KOPT-K1 (cell line): ENCODE measurements around the gene C1orf198.

Experiments used
- H3K27ac ChIP-seq: fragments of 200-600 bp; sonication (generic); 2 replicates; pipeline ENCODE4 v1.5.1; 2016; ENCODE audit warnings: antibody characterized with exemption, mild to moderate bottlenecking, low read depth, low read length; ENCODE audit not compliant: poor library complexity, severe bottlenecking
- H3K36me3 ChIP-seq: fragments of 200-600 bp; sonication (generic); 2 replicates; pipeline ENCODE4 v1.5.1; 2017; ENCODE audit warnings: antibody characterized with exemption, mild to moderate bottlenecking, low read length, moderate library complexity; ENCODE audit not compliant: insufficient read depth
- H3K9me3 ChIP-seq: fragments of 200-600 bp; sonication (generic); 2 replicates; pipeline ENCODE4 v1.5.1; 2017; ENCODE audit warnings: antibody characterized with exemption, low read length, mild to moderate bottlenecking; ENCODE audit not compliant: insufficient read depth, poor library complexity, severe bottlenecking

The C1orf198 gene

GRCh38 chr1:230843503-230844309, 24.6 kb downstream of the C1orf198 start:
- no peaks in the 10 kb centered on the region for H3K9me3 ChIP-seq
- peaks cover 10% of the 10 kb centered on the region; the same call in 1 of the 2 replicates for H3K36me3 ChIP-seq
- H3K27ac ChIP-seq: no peak overlapping the region

- peaks cover 10% of the 10 kb centered on the region; the same call in 1 of the 2 replicates for H3K36me3 ChIP-seq
Observed at GRCh38 chr1:230842801-230843200, 25.5 kb downstream of the C1orf198 start.

GRCh38 chr1:230839173-230839572, 29.1 kb downstream of the C1orf198 start:
- Histone ChIP-seq H3K36me3 (peaks cover 10% of the 10 kb centered on the region; the same call in 1 of the 2 replicates), H3K27ac (no peak overlapping the region), H3K9me3 (no peaks in the 10 kb centered on the region)

More at GRCh38 chr1:230842801-230843200, 25.5 kb downstream of the C1orf198 start:
- Histone ChIP-seq H3K9me3 (no peaks in the 10 kb centered on the region), H3K27ac (no peak overlapping the region)

- no peaks in the 10 kb centered on the region for H3K9me3 ChIP-seq
- no peak overlapping the region for H3K27ac ChIP-seq
- H3K36me3 ChIP-seq: no peaks in the 10 kb centered on the region
Observed at GRCh38 chr1:230836793-230837192, 31.5 kb downstream of the C1orf198 start.

GRCh38 chr1:230836347-230836746, 32.0 kb downstream of the C1orf198 start:
- Histone ChIP-seq H3K27ac (no peak overlapping the region), H3K9me3 (no peaks in the 10 kb centered on the region), H3K36me3 (no peaks in the 10 kb centered on the region)

- no peaks in the 10 kb centered on the region for H3K36me3 ChIP-seq
- H3K27ac ChIP-seq: no peak overlapping the region
- H3K9me3 ChIP-seq: no peaks in the 10 kb centered on the region
Observed at GRCh38 chr1:230834292-230834691, 34.0 kb downstream of the C1orf198 start.

GRCh38 chr1:230833511-230833910, 34.8 kb downstream of the C1orf198 start:
- H3K9me3 ChIP-seq: no peaks in the 10 kb centered on the region
- no peaks in the 10 kb centered on the region for H3K36me3 ChIP-seq
- H3K27ac ChIP-seq: no peak overlapping the region

- Histone ChIP-seq H3K36me3 (no peaks in the 10 kb centered on the region), H3K27ac (no peak overlapping the region), H3K9me3 (no peaks in the 10 kb centered on the region)
Observed at GRCh38 chr1:230832476-230832875, 35.8 kb downstream of the C1orf198 start.

- Histone ChIP-seq H3K27ac (no peak overlapping the region), H3K9me3 (no peaks in the 10 kb centered on the region), H3K36me3 (no peaks in the 10 kb centered on the region)
Observed at GRCh38 chr1:230831771-230832170, 36.5 kb downstream of the C1orf198 start.

GRCh38 chr1:230828421-230828820, 39.9 kb downstream of the C1orf198 start:
- H3K9me3 ChIP-seq: no peaks in the 10 kb centered on the region
- H3K36me3 ChIP-seq: no peaks in the 10 kb centered on the region
- H3K27ac ChIP-seq: no peak overlapping the region

GRCh38 chr1:230827801-230828200, 40.5 kb downstream of the C1orf198 start:
- H3K9me3 ChIP-seq: no peaks in the 10 kb centered on the region
- no peak overlapping the region for H3K27ac ChIP-seq

GRCh38 chr1:230827081-230827681, 41.1 kb downstream of the C1orf198 start:
- no peak overlapping the region for H3K27ac ChIP-seq
- H3K36me3 ChIP-seq: no peaks in the 10 kb centered on the region
- H3K9me3 ChIP-seq: no peaks in the 10 kb centered on the region

More at GRCh38 chr1:230827801-230828200, 40.5 kb downstream of the C1orf198 start:
- H3K36me3 ChIP-seq: no peaks in the 10 kb centered on the region

GRCh38 chr1:230826166-230826875, 42.0 kb downstream of the C1orf198 start:
- Histone ChIP-seq H3K9me3 (no peaks in the 10 kb centered on the region), H3K36me3 (no peaks in the 10 kb centered on the region), H3K27ac (no peak overlapping the region)

GRCh38 chr1:230825761-230826160, 42.6 kb downstream of the C1orf198 start:
- H3K36me3 ChIP-seq: no peaks in the 10 kb centered on the region
- no peak overlapping the region for H3K27ac ChIP-seq
- H3K9me3 ChIP-seq: no peaks in the 10 kb centered on the region
